B cell (primary cell): Measurements from ENCODE around the gene ZNF761.
"Not testable (repeated sequence)": the region's sequence is repeated elsewhere in the genome, so short reads cannot be mapped to it uniquely, and the experiment has no call there.

Experiments used
- EZH2 ChIP-seq: IDR thresholded peaks from 2 replicates; pipeline ENCODE4 v1.6.1; 2012; ENCODE audit warnings: borderline replicate concordance, low read depth, mild to moderate bottlenecking, moderate library complexity, low read length; ENCODE audit not compliant: insufficient read depth, poor library complexity, severe bottlenecking
- TF ChIP-seq, protein P1 (sequence below): fragments of 200-600 bp; IDR thresholded peaks from one replicate; pipeline ENCODE4 v1.8.0; 2022; ENCODE audit warnings: antibody characterized with exemption, mild to moderate bottlenecking

DNA sequence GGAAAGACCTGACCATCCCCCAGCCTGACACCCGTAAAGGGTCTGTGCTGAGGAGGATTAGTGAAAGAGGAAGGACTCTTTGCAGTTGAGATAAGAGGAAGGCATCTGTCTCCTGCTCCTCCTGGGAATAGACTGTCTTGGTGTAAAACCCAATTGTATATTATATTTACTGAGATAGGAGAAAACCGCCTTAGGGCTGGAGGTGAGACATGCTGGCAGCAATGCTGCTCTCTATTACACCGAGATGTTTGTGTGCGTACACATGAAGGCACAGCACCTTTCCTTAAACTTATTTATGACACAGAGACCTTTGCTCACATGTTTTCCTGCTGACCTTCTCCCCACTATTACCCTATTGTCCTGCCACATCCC, 66.2 kb downstream of the ZNF761 start:
- TF ChIP-seq, protein P1, sequence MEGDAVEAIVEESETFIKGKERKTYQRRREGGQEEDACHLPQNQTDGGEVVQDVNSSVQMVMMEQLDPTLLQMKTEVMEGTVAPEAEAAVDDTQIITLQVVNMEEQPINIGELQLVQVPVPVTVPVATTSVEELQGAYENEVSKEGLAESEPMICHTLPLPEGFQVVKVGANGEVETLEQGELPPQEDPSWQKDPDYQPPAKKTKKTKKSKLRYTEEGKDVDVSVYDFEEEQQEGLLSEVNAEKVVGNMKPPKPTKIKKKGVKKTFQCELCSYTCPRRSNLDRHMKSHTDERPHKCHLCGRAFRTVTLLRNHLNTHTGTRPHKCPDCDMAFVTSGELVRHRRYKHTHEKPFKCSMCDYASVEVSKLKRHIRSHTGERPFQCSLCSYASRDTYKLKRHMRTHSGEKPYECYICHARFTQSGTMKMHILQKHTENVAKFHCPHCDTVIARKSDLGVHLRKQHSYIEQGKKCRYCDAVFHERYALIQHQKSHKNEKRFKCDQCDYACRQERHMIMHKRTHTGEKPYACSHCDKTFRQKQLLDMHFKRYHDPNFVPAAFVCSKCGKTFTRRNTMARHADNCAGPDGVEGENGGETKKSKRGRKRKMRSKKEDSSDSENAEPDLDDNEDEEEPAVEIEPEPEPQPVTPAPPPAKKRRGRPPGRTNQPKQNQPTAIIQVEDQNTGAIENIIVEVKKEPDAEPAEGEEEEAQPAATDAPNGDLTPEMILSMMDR, result not testable (repeated sequence)
- TF ChIP-seq EZH2, result not testable (repeated sequence)
